RCC 7860 (cell line): ENCODE results near the gene TEC.

Source experiments
- DNase-seq: peaks from one replicate; pipeline ENCODE4 v3.0.0-alpha.2; 2015; ENCODE audit warnings: low spot score
- FAIRE-seq: peaks from 2 replicates; lab custom pipeline; 2012; peaks lifted over from hg19 to GRCh38; lab: Jason Lieb, UNC

The TEC gene

GRCh38 chr4:48270523-48270897, 872 bp upstream of the TEC start:
- DNase-seq, result no peak
- FAIRE-seq, result no peak

GRCh38 chr4:48269861-48270522, 354 bp upstream of the TEC start:
- DNase-seq (peak; percentile 80), FAIRE-seq (peak; percentile 37)

DNA sequence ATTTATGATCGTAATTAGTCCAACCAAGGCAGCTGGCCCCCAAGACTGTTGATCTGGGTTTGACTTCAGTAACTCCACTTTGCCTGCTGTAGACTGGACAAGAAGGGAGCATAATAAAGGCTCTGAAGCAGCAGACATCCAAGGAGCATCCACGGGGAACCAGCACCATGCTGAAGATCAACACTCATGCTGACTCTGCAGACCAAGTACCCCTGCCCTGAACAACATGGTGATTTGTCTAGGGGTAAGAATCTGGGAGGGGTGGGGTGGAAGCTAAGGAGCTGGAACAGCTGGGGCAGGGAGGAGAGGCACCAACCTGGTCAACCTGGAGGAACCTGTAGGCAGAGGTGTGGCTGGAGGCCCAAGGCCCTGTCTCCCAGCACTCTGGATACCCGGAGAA, 2.1 kb downstream of the TEC start:
- FAIRE-seq (no peak), DNase-seq (no peak)

GRCh38 chr4:48266781-48267180, 2.9 kb downstream of the TEC start:
- FAIRE-seq, result no peak
- DNase-seq, result no peak

DNA sequence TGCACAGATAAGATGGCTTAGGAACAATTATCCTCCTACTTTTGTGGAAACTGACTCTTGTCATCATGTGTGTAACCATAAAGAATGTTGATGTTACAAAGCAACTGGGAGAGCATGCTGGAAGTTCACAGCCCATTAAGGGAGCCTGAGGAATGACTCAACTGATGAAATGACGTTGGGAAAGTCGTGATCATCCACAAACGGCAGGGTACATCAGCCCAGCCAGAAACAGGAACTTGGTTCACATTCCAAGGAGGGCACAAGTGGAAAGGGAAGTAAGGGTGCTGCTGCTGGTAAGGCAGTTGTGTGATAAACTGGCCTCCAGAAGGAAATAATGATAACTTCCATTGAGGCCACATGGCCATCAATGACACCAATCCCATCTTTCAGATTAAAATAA, 6.7 kb downstream of the TEC start:
- peak; percentile 91 for FAIRE-seq
- DNase-seq, result peak; percentile 89

GRCh38 chr4:48262484-48262883, 7.2 kb downstream of the TEC start:
- DNase-seq (no peak), FAIRE-seq (no peak)

GRCh38 chr4:48261281-48261680, 8.4 kb downstream of the TEC start:
- DNase-seq (peak; percentile 49), FAIRE-seq (peak; percentile 93)

- no peak for FAIRE-seq
These were observed 9.9 kb downstream of the TEC start for GRCh38 chr4:48259748-48260147.

GRCh38 chr4:48258845-48259397, 10.7 kb downstream of the TEC start:
- FAIRE-seq (peak; percentile 56), DNase-seq (no peak)

More at GRCh38 chr4:48259748-48260147, 9.9 kb downstream of the TEC start:
- DNase-seq, result no peak

DNA sequence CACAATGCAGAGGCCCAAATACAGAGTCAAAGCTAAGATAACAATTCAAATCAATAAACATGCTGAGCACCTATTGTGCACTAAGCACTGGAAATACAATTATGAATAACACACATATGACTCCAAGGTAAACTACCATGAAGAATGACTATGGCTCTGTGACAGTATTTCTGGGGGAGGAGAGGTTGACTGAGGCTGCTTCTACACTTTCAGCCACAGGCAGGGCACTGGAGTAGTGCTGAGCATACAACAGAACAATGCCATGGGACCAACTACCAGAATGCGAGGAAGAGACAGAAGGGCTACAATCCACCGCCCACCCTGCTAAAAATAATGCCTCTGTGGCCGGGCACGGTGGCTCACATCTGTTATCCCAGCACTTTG, 13.7 kb downstream of the TEC start:
- no peak for DNase-seq
- no peak for FAIRE-seq

- DNase-seq (no peak), FAIRE-seq (no peak)
These were observed 14.3 kb downstream of the TEC start for GRCh38 chr4:48255072-48255958.

GRCh38 chr4:48254381-48255071, 15.1 kb downstream of the TEC start:
- no peak for FAIRE-seq

DNA sequence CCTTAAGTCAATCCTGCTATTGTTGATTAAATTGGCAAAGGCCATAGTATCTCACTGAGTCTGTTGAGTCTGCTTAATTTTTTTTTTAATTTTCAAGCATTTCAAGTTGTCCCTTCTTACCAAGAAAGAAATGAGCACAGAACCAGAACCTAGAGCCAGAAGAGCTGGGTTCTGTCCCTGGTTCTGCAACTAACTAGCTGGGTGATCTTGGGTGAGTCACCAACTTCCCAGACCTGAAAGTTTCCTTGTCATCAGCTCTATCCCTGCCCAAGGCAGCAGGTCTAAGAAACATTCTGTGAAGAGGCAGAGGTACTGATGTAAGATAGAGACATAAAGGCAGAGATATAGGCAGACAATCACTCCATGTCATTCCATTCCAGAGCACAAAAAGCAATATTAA, 17.3 kb downstream of the TEC start:
- FAIRE-seq (no peak), DNase-seq (no peak)

More at GRCh38 chr4:48254381-48255071, 15.1 kb downstream of the TEC start:
- DNase-seq, result no peak

- no peak for FAIRE-seq
- DNase-seq, result no peak
These were observed 18.7 kb downstream of the TEC start for GRCh38 chr4:48250980-48251379.

DNA sequence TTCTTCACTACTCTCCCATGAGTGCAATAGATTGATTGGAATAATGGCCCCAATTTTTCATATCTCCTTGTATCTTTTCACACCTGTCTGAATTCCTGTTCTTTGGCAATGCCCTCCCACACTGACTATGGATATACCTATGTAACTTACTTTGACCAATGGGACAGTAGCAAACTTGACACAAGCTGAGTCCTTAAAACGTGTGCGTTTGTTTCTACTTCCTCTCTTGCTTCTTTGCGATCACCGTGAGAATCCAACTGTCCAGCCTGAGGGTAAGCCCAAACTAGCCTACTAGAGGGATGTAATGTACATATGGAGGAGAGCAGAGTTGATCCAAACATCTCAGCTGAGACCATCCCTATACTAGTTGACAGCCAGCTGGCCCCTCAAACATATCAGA, 19.3 kb downstream of the TEC start:
- FAIRE-seq (no peak), DNase-seq (no peak)

GRCh38 chr4:48249378-48249777, 20.3 kb downstream of the TEC start:
- FAIRE-seq, result no peak
- no peak for DNase-seq

GRCh38 chr4:48248559-48248953, 21.1 kb downstream of the TEC start:
- FAIRE-seq (no peak), DNase-seq (no peak)

DNA sequence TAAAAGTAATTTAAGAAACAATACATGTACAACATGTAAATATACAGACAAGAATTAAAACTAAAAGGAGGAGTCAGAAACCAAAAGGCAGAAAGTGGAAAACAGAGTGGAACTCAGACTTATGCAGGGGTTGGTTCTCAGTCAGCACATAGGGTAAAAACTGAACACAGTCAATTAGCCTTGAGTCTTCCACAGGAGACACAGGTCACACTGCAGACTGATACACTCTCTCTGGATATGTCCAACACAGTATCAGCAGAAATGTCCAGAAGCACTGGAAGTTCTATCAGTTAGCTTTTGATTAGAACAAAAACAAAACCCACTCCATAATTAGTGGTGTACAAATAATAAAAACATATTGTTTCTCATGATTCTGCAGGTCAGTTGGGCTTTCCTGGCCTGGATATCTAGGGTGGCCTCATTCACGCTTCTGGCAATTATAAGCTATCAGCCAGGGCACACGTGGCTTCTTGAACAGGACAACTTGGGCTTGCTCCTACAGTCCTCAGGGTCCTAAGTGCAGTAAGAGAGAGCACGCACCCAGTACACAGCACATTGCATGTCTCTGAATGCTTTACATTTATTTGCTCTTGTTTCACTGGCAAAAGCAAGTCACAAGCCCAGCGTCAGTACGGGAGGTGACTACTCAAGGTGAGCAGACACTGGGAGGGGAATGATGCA, 21.6 kb downstream of the TEC start:
- FAIRE-seq (no peak), DNase-seq (no peak)

GRCh38 chr4:48247142-48247877, 22.3 kb downstream of the TEC start:
- no peak for DNase-seq
- FAIRE-seq, result no peak

GRCh38 chr4:48244665-48245064, 25.0 kb downstream of the TEC start:
- FAIRE-seq, result no peak
- no peak for DNase-seq
